DND-41 (cell line): ENCODE measurements around the gene AFF3.

Source experiments
- EZH2 ChIP-seq: IDR thresholded peaks from 3 replicates; pipeline ENCODE4 v1.6.1; 2012; ENCODE audit warnings: borderline replicate concordance, low read depth, mild to moderate bottlenecking, moderate library complexity, low read length, inconsistent platforms; ENCODE audit not compliant: severe bottlenecking
- TF ChIP-seq, protein P1 (sequence below): IDR thresholded peaks from 2 replicates; pipeline ENCODE4 v1.5.1; 2012; ENCODE audit warnings: borderline replicate concordance, low read length, moderate library complexity, mild to moderate bottlenecking; ENCODE audit not compliant: poor library complexity, severe bottlenecking; ENCODE audit errors: extremely low read depth

DNA sequence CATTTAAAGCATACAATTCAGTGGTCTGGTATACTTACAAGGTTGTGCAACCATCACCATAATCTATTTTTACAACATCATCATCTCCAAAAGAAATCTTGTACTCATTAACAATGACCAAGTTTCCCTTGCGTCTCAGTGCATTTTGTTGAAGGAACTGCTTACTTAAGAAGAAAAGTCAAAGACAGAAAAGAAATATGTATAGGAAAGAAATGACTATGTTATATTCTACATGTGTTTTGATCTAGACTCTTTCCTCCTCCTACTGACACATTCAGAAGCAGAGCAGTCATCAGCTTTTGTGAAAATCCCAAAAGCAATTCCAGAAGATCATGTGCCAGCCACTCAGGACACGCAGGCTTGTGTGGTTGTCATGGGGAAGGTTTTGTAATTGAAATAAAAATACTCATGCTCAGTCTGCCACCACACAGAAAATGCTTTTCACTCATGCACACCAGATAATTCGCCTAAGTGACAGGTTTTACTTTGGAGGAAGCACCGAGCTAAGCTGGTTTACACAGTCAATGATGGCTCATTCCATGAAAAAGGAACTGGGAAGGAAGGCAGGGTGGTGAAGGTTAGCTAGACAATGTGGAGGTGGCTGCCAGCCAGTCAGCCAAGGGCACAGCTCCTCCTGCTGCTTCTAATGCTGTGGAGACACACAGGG, 494.1 kb downstream of the AFF3 start:
- TF ChIP-seq, protein P1, sequence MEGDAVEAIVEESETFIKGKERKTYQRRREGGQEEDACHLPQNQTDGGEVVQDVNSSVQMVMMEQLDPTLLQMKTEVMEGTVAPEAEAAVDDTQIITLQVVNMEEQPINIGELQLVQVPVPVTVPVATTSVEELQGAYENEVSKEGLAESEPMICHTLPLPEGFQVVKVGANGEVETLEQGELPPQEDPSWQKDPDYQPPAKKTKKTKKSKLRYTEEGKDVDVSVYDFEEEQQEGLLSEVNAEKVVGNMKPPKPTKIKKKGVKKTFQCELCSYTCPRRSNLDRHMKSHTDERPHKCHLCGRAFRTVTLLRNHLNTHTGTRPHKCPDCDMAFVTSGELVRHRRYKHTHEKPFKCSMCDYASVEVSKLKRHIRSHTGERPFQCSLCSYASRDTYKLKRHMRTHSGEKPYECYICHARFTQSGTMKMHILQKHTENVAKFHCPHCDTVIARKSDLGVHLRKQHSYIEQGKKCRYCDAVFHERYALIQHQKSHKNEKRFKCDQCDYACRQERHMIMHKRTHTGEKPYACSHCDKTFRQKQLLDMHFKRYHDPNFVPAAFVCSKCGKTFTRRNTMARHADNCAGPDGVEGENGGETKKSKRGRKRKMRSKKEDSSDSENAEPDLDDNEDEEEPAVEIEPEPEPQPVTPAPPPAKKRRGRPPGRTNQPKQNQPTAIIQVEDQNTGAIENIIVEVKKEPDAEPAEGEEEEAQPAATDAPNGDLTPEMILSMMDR: no peak
- no peak for TF ChIP-seq EZH2
